A172 (cell line): Measurements from ENCODE around the gene YY1. TPM values are rescaled to one million over a fixed set of nuclear protein-coding genes. Genes with fewer than 3 reads are reported as not detected.

Source experiments
- total RNA-seq: library from RNA; depleted of rRNA; stranded (reverse); fragments of >200 nt; shearing (Covaris generic); gene quantifications from 2 replicates; pipeline ENCODE4 v1.2.3, GENCODE V29; 2014; rRNA removed

Gene YY1
- total RNA-seq, 1 experiment from 2014 or later = 31.0 TPM

Other genes with a start within 250 kb of the YY1 start
- 9.5 and 12.4 TPM in 2 replicates for gene EVL, start 173.7 kb upstream of the YY1 start, total RNA-seq
- gene DEGS2, start 79.5 kb upstream of the YY1 start, total RNA-seq = not detected in 2 replicates
- 34.7 and 37.5 TPM in 2 replicates for gene SLC25A29, start 67.3 kb downstream of the YY1 start, total RNA-seq
- 0.24 TPM in 1 of 2 replicates, not detected in the other for gene SLC25A47, start 84.2 kb downstream of the YY1 start, total RNA-seq
- 11.2 and 12.9 TPM in 2 replicates for gene WDR25, start 137.3 kb downstream of the YY1 start, total RNA-seq